H1 (cell line): ENCODE results near the gene NRXN3. TPM values are rescaled to one million over a fixed set of nuclear protein-coding genes. Genes with fewer than 3 reads are reported as not detected.

ENCODE experiments used
- ATF2 ChIP-seq: IDR thresholded peaks from 2 replicates; pipeline ENCODE4 v1.6.1; 2012; ENCODE audit warnings: low read length, inconsistent platforms
- CEBPB ChIP-seq: IDR thresholded peaks from 2 replicates; pipeline ENCODE4 v1.6.1; 2012; ENCODE audit warnings: low read depth, low read length
- EZH2 ChIP-seq: fragments of 200-600 bp; sonication (generic); IDR thresholded peaks from 2 replicates; pipeline ENCODE4 v1.7.1; 2012; ENCODE audit warnings: low read depth, mild to moderate bottlenecking, moderate library complexity, low read length, inconsistent platforms; ENCODE audit not compliant: severe bottlenecking
- JUN ChIP-seq: IDR thresholded peaks from 2 replicates; pipeline ENCODE4 v1.6.1; 2011; ENCODE audit warnings: low read depth, mild to moderate bottlenecking, improper control_type of control experiment, low read length
- JUND ChIP-seq: IDR thresholded peaks from 2 replicates; pipeline ENCODE4 v1.6.1; 2011; ENCODE audit warnings: mild to moderate bottlenecking, improper control_type of control experiment, low read length
- KDM4A ChIP-seq: IDR thresholded peaks from one replicate; pipeline ENCODE4 v1.7.1; 2012; ENCODE audit warnings: low read depth, mild to moderate bottlenecking, moderate library complexity, low read length, inconsistent platforms; ENCODE audit not compliant: severe bottlenecking
- polyA plus RNA-seq, 7 experiments: library from polyadenylated mRNA; depleted of rRNA in 3 of 7; stranded (reverse) in 5 of 7; unstranded in 2 of 7; fragments of >200 nt in 5 of 7; fragments of 200-250 nt in 2 of 7; gene quantifications; 1 replicate in 5 of 7; 2 replicates in 1 of 7; 4 replicates in 1 of 7; pipeline versions ENCODE4 v1.2.1 to v1.2.3, GENCODE V29; 2011 to 2013; ENCODE audit warnings: missing spikeins in 2 of 7, mixed read lengths in 2 of 7
- total RNA-seq: library from RNA; stranded (reverse); fragmentation: NEBNext Ultra II Directional; extraction: Animal tissue kit (Norgen Biotek cat#: 25700); gene quantifications from 2 replicates; pipeline ENCODE4 v1.2.1, GENCODE V29; 2021

Gene NRXN3
- total and polyA plus RNA-seq, 2 of the 8 experiments (the other 6 are each of a cell fraction or from before 2014, with no cell fraction given) = 2.6 to 4.1 TPM

- TF ChIP-seq ATF2 = no peak
- TF ChIP-seq JUND = no peak
- no peak for TF ChIP-seq JUN
- TF ChIP-seq CEBPB = no peak
- no peak for TF ChIP-seq KDM4A
- no peak for TF ChIP-seq EZH2
- TF ChIP-seq, all 59 proteins: peak for 0
Measured at GRCh38 chr14:78232231-78233000, 62.2 kb downstream of the NRXN3 start (continued).
